H9 (cell line): ENCODE results near the gene HSPBP1. TPM values are rescaled to one million over a fixed set of nuclear protein-coding genes. Genes with fewer than 3 reads are reported as not detected.

Experiments used
- DNase-seq: peaks from one replicate; pipeline ENCODE4 v3.0.0-alpha.2; 2017
- H2AFZ ChIP-seq: one replicate; pipeline ENCODE4 v1.6.1; 2013; ENCODE audit warnings: mild to moderate bottlenecking, low read length, control low read depth, moderate library complexity
- H2AK5ac ChIP-seq: 2 replicates; pipeline ENCODE4 v1.6.1; 2013; ENCODE audit warnings: low read length, control low read depth, mixed read lengths; ENCODE audit not compliant: insufficient read length
- H2BK120ac ChIP-seq: one replicate; pipeline ENCODE4 v1.6.1; 2013; ENCODE audit warnings: low read depth, mild to moderate bottlenecking, low read length, control low read depth, inconsistent platforms; ENCODE audit not compliant: poor library complexity, severe bottlenecking
- H2BK12ac ChIP-seq: 2 replicates; pipeline ENCODE4 v1.6.1; 2013; ENCODE audit warnings: low read length, control low read depth, mixed read lengths, low read depth; ENCODE audit not compliant: insufficient read length
- H2BK15ac ChIP-seq: 2 replicates; pipeline ENCODE4 v1.6.1; 2013; ENCODE audit warnings: low read depth, low read length, control low read depth
- H2BK20ac ChIP-seq: one replicate; pipeline ENCODE4 v1.6.1; 2013; ENCODE audit warnings: low read depth, mild to moderate bottlenecking, low read length, control low read depth, inconsistent platforms; ENCODE audit not compliant: poor library complexity, severe bottlenecking
- H2BK5ac ChIP-seq: 2 replicates; pipeline ENCODE4 v1.6.1; 2013; ENCODE audit warnings: low read length, control low read depth, mixed read lengths; ENCODE audit not compliant: insufficient read length
- H3K14ac ChIP-seq: 2 replicates; pipeline ENCODE4 v1.6.1; 2013; ENCODE audit warnings: low read length, control low read depth; ENCODE audit not compliant: insufficient read depth
- H3K18ac ChIP-seq: 2 replicates; pipeline ENCODE4 v1.6.1; 2013; ENCODE audit warnings: low read depth, mild to moderate bottlenecking, mixed read lengths, low read length, control low read depth; ENCODE audit not compliant: insufficient read length
- H3K23ac ChIP-seq: 2 replicates; pipeline ENCODE4 v1.6.1; 2013; ENCODE audit warnings: low read length, control low read depth, mixed read lengths, low read depth; ENCODE audit not compliant: insufficient read length
- H3K23me2 ChIP-seq: 2 replicates; pipeline ENCODE4 v1.6.1; 2013; ENCODE audit warnings: low read depth, mild to moderate bottlenecking, mixed read lengths, low read length, control low read depth; ENCODE audit not compliant: insufficient read length, poor library complexity, severe bottlenecking
- H3K27ac ChIP-seq: 2 replicates; pipeline ENCODE4 v1.5.1; 2013; ENCODE audit warnings: low read length, control low read depth, mixed read lengths, low read depth; ENCODE audit not compliant: insufficient read length
- H3K27me3 ChIP-seq: 2 replicates; pipeline ENCODE4 v1.6.1; 2013; ENCODE audit warnings: low read length, control low read depth, inconsistent platforms; ENCODE audit not compliant: insufficient read depth
- H3K4ac ChIP-seq: 2 replicates; pipeline ENCODE4 v1.6.1; 2013; ENCODE audit warnings: low read depth, mild to moderate bottlenecking, control low read depth, inconsistent platforms, low read length, moderate library complexity
- H3K4me1 ChIP-seq: 2 replicates; pipeline ENCODE4 v1.6.1; 2013; ENCODE audit warnings: low read length, control low read depth, inconsistent platforms; ENCODE audit not compliant: insufficient read depth
- H3K4me2 ChIP-seq: 2 replicates; pipeline ENCODE4 v1.6.1; 2013; ENCODE audit warnings: low read length, control low read depth, mixed read lengths; ENCODE audit not compliant: insufficient read length, insufficient read depth
- H3K56ac ChIP-seq: 2 replicates; pipeline ENCODE4 v1.6.1; 2013; ENCODE audit warnings: low read depth, mild to moderate bottlenecking, mixed read lengths, low read length, control low read depth; ENCODE audit not compliant: insufficient read length
- H3K79me1 ChIP-seq: 2 replicates; pipeline ENCODE4 v1.6.1; 2013; ENCODE audit warnings: low read depth, mild to moderate bottlenecking, moderate library complexity, low read length, control low read depth, inconsistent platforms; ENCODE audit not compliant: insufficient read depth, poor library complexity, severe bottlenecking
- H3K79me2 ChIP-seq: 2 replicates; pipeline ENCODE4 v1.6.1; 2013; ENCODE audit warnings: low read length, control low read depth, inconsistent platforms; ENCODE audit not compliant: insufficient read depth
- H3K9ac ChIP-seq: 2 replicates; pipeline ENCODE4 v1.6.1; 2013; ENCODE audit warnings: low read length, control low read depth, mixed read lengths; ENCODE audit not compliant: insufficient read length; ENCODE audit errors: extremely low read depth
- H3K9me3 ChIP-seq: one replicate; pipeline ENCODE4 v1.6.1; 2013; ENCODE audit warnings: low read depth, low read length, inconsistent platforms; ENCODE audit not compliant: control insufficient read depth
- H3T11ph ChIP-seq: one replicate; pipeline ENCODE4 v1.6.1; 2013; ENCODE audit warnings: mild to moderate bottlenecking, low read length, control low read depth, inconsistent platforms
- H4K20me1 ChIP-seq: one replicate; pipeline ENCODE4 v1.6.1; 2013; ENCODE audit not compliant: control insufficient read depth, insufficient read length, insufficient read depth
- H4K5ac ChIP-seq: 2 replicates; pipeline ENCODE4 v1.6.1; 2013; ENCODE audit warnings: low read depth, mild to moderate bottlenecking, mixed read lengths, low read length, control low read depth; ENCODE audit not compliant: insufficient read length
- H4K8ac ChIP-seq: replicated peaks from 2 replicates; pipeline ENCODE4 v1.6.1; 2013; ENCODE audit warnings: low read length, control low read depth, mixed read lengths, low read depth; ENCODE audit not compliant: insufficient read length
- H4K91ac ChIP-seq: 2 replicates; pipeline ENCODE4 v1.6.1; 2013; ENCODE audit warnings: low read depth, mild to moderate bottlenecking, moderate library complexity, mixed read lengths, low read length, control low read depth; ENCODE audit not compliant: insufficient read length
- H3K27ac Mint-ChIP-seq, 3 experiments: 2 replicates in 2 of 3; 3 replicates in 1 of 3; pipeline ENCODE4 v1.8.0; 2020 to 2021; ENCODE audit warnings: mixed read lengths in 3 of 3, mild to moderate bottlenecking in 1 of 3, moderate library complexity in 1 of 3
- H3K27me3 Mint-ChIP-seq: 2 replicates; pipeline ENCODE4 v1.8.0; 2021; ENCODE audit warnings: low read depth, mild to moderate bottlenecking, moderate library complexity, mixed read lengths
- H3K36me3 Mint-ChIP-seq, 3 experiments: 2 replicates in 2 of 3; 3 replicates in 1 of 3; pipeline ENCODE4 v1.8.0; 2020 to 2021; ENCODE audit warnings: low read depth in 3 of 3, mixed read lengths in 3 of 3; ENCODE audit not compliant: insufficient read depth in 1 of 3
- H3K4me1 Mint-ChIP-seq, 2 experiments: 2 replicates each; pipeline ENCODE4 v1.8.0; 2020; ENCODE audit warnings: mixed read lengths in 2 of 2
- H3K4me3 Mint-ChIP-seq, 2 experiments: 2 replicates in 1 of 2; 3 replicates in 1 of 2; pipeline ENCODE4 v1.8.0; 2020 to 2021; ENCODE audit warnings: mild to moderate bottlenecking in 2 of 2, mixed read lengths in 2 of 2, moderate library complexity in 1 of 2
- H3K9me3 Mint-ChIP-seq, 2 experiments: 2 replicates in 1 of 2; 3 replicates in 1 of 2; pipeline ENCODE4 v1.8.0; 2020; ENCODE audit warnings: mild to moderate bottlenecking in 2 of 2, mixed read lengths in 2 of 2, moderate library complexity in 1 of 2
- CTCF ChIP-seq: fragments of 200-600 bp; sonication (generic); conservative IDR thresholded peaks from 3 replicates; pipeline ENCODE4 v1.8.0; 2021; ENCODE audit warnings: antibody characterized with exemption, mild to moderate bottlenecking
- WGBS: extraction: QIAGEN DNeasy Blood & Tissue Kit; methylation state at CpG from one replicate; pipeline ENCODE4 v1.1.7; 2013; ENCODE audit warnings: missing lambda C conversion rate, low lambda C conversion rate, mixed read lengths; ENCODE audit not compliant: insufficient read length; ENCODE audit errors: extremely low coverage; 5-methylcytosine and 5-hydroxymethylcytosine counted together
- total RNA-seq: library from RNA; stranded (reverse); gene quantifications from 2 replicates; pipeline ENCODE4 v1.2.1, GENCODE V29; 2021

Gene HSPBP1
- total RNA-seq, 1 experiment from 2014 or later, result 47.4 TPM

GRCh38 chr19:55226273-55226672 is 53.6 kb downstream of the HSPBP1 start:
- H3K36me3 Mint-ChIP-seq, result peaks cover 9 to 19% (median 17%) of the 10 kb centered on the region in 3 experiments; a peak in 6 of 7 replicates
- no peak overlapping the region for H3K27ac ChIP-seq
- H3K4ac ChIP-seq, result no peak overlapping the region
- H3K9me3 ChIP-seq, result no peaks in the 10 kb centered on the region
- no peak overlapping the region for H4K8ac ChIP-seq
- H3K23ac ChIP-seq, result no peak overlapping the region
- H3K4me2 ChIP-seq, result no peak overlapping the region
- no peak overlapping the region for H3K56ac ChIP-seq
- H2BK12ac ChIP-seq, result no peak overlapping the region
- peak overlapping the region in 1 of 3 experiments; percentile 12; a peak in 1 of 7 replicates for H3K27ac Mint-ChIP-seq
- H3K9me3 Mint-ChIP-seq, result peaks cover 0 to 2% of the 10 kb centered on the region in 2 experiments; a peak in 2 of 5 replicates
- H3K4me1 Mint-ChIP-seq, result peaks cover 0 to 6% of the 10 kb centered on the region in 2 experiments; a peak in 2 of 4 replicates
- H3K4me1 ChIP-seq, result no peaks in the 10 kb centered on the region
- no peak overlapping the region for H2BK20ac ChIP-seq
- DNase-seq, result no peak
- H3K9ac ChIP-seq, result no peak overlapping the region
- no peak overlapping the region for H3K14ac ChIP-seq
- TF ChIP-seq CTCF, result no peak
- no peak overlapping the region for H2BK120ac ChIP-seq
- no peaks in the 10 kb centered on the region for H3K23me2 ChIP-seq
- no peak overlapping the region for H4K5ac ChIP-seq
- no peak overlapping the region for H2AK5ac ChIP-seq
- no peaks in the 10 kb centered on the region; the same call in 1 of the 2 replicates for H3K27me3 Mint-ChIP-seq
- H3K27me3 ChIP-seq, result no peaks in the 10 kb centered on the region
- H2BK15ac ChIP-seq, result no peak overlapping the region
- H2BK5ac ChIP-seq, result no peak overlapping the region
- no peaks in the 10 kb centered on the region for H3K79me2 ChIP-seq
- H3K18ac ChIP-seq, result no peak overlapping the region
- no peak overlapping the region for H3K4me3 Mint-ChIP-seq
- no CpG with 5 or more reads among the region's 9 CpGs for WGBS
- no peaks in the 10 kb centered on the region for H3K79me1 ChIP-seq
- H3T11ph ChIP-seq, result no peak overlapping the region
- no peak overlapping the region for H4K91ac ChIP-seq
- no peaks in the 10 kb centered on the region for H4K20me1 ChIP-seq
- H2AFZ ChIP-seq, result no peak overlapping the region
